ENCODE results near the gene UTY. TPM values are rescaled to one million over a fixed set of nuclear protein-coding genes. Genes with fewer than 3 reads are reported as not detected.

The UTY gene
- total and polyA plus RNA-seq, 2 donors (not counting 3 experiments of a cell fraction or from before 2014, with no cell fraction given): 4.8 to 17.9 TPM

- no peak for TF ChIP-seq POLR2A (IDR thresholded peaks at IDR 0.05; ENCODE audit: low read depth, low read length)
- TF ChIP-seq CTCF (IDR thresholded peaks at IDR 0.05; ENCODE audit: extremely low read depth in 1 of 2, insufficient read depth in 1 of 2, low read depth in 1 of 2, low read length in 2 of 2): peak; percentile 52 to 61
- TF ChIP-seq EZH2 (IDR thresholded peaks at IDR 0.05; ENCODE audit: borderline replicate concordance, low read depth, low read length, severe bottlenecking): no peak
Measured at GRCh38 chrY:13343307-13343946, 136.4 kb downstream of the UTY start.

GRCh38 chrY:13339939-13340338, 139.9 kb downstream of the UTY start:
- H3K9ac ChIP-seq (replicated peaks; ENCODE audit: extremely low read depth, insufficient read depth, low read length): no peak overlapping the region

More at GRCh38 chrY:13343307-13343946, 136.4 kb downstream of the UTY start:
- H3K4me2 ChIP-seq (ENCODE audit: insufficient read depth, low read length): no peak overlapping the region
- BruUV-seq (replicated peaks): no TSS peak
- no peaks in the 10 kb centered on the region for H3K9me1 ChIP-seq (replicated peaks; ENCODE audit: control insufficient read depth, extremely low read depth, insufficient read depth, low read length)
- FAIRE-seq (peak; percentile 61), DNase-seq (ENCODE audit: low read depth, low spot score) (peak; percentile 40)
- H2AFZ ChIP-seq (ENCODE audit: low read depth, low read length): no peak overlapping the region
- dilution Hi-C loops (cut with MboI; ENCODE audit: extremely low pct_ligation_motif_present, low sequenced_read_pairs): no loop called here
- CTCF ChIA-PET: interaction anchor here (0.5 to 2.1 kb wide), 51 partner anchors 8 to 863 kb away, joined by 3 to 25 read pairs (median 4); no protein-coding TSS in a partner anchor
- no peaks in the 10 kb centered on the region for H4K20me1 ChIP-seq (replicated peaks; ENCODE audit: control insufficient read depth, extremely low read depth, insufficient read depth, low read length)
- no peak overlapping the region for H3K4me3 ChIP-seq (replicated peaks in 1 of 3; ENCODE audit: insufficient read depth in 1 of 3, low read depth in 1 of 3, low read length in 3 of 3)
- no peaks in the 10 kb centered on the region for H3K27me3 ChIP-seq (ENCODE audit: control insufficient read depth in 2 of 2, insufficient read depth in 2 of 2, low read length in 2 of 2)
- H3K36me3 ChIP-seq (ENCODE audit: control insufficient read depth in 2 of 2, extremely low read depth in 1 of 2, insufficient read depth in 2 of 2, low read length in 2 of 2): peaks cover 0 to 2% of the 10 kb centered on the region in 2 experiments
- intact Hi-C loops (cut with micrococcal nuclease): loop anchor here (2.0 to 5.0 kb wide), 2 partner anchors 415 to 436 kb away; no protein-coding TSS in a partner anchor
- H3K27ac ChIP-seq (ENCODE audit: insufficient read depth, low read depth, low read length): no peak overlapping the region
- H3K9me3 ChIP-seq (replicated peaks; ENCODE audit: control insufficient read depth, insufficient read depth, low read length): no peaks in the 10 kb centered on the region
- H3K4me1 ChIP-seq (ENCODE audit: control insufficient read depth, extremely low read depth, insufficient read depth, low read length): no peaks in the 10 kb centered on the region
- POLR2A ChIA-PET: no interaction called here
- no peak overlapping the region for H3K9ac ChIP-seq (replicated peaks; ENCODE audit: extremely low read depth, insufficient read depth, low read length)
- no peaks in the 10 kb centered on the region for H3K79me2 ChIP-seq (ENCODE audit: control insufficient read depth, insufficient read depth, low read length)

More at GRCh38 chrY:13339939-13340338, 139.9 kb downstream of the UTY start:
- POLR2A ChIA-PET: no interaction called here
- H3K79me2 ChIP-seq (ENCODE audit: control insufficient read depth, insufficient read depth, low read length): no peaks in the 10 kb centered on the region
- dilution Hi-C loops (cut with MboI; ENCODE audit: extremely low pct_ligation_motif_present, low sequenced_read_pairs): no loop called here
- no TSS peak for BruUV-seq (replicated peaks)
- DNase-seq (ENCODE audit: low read depth, low spot score): no peak
- TF ChIP-seq MAX (IDR thresholded peaks at IDR 0.05; ENCODE audit: insufficient read depth, insufficient read length) (no peak), POLR2AphosphoS5 (IDR thresholded peaks at IDR 0.05; ENCODE audit: insufficient read depth, low read depth, low read length) (no peak), FOS (IDR thresholded peaks at IDR 0.05; ENCODE audit: borderline replicate concordance, insufficient read depth, low read length) (no peak), POLR2A (IDR thresholded peaks at IDR 0.05; ENCODE audit: low read depth, low read length) (no peak), JUN (IDR thresholded peaks at IDR 0.05; ENCODE audit: borderline replicate concordance, insufficient read depth, insufficient read length, low read depth) (no peak), EZH2 (IDR thresholded peaks at IDR 0.05; ENCODE audit: borderline replicate concordance, low read depth, low read length, severe bottlenecking) (no peak), GATA2 (IDR thresholded peaks at IDR 0.05; ENCODE audit: insufficient read depth, insufficient read length, low read depth, low read length) (no peak), MYC (IDR thresholded peaks at IDR 0.05; ENCODE audit: low read depth, low read length) (no peak), CTCF (IDR thresholded peaks at IDR 0.05; ENCODE audit: extremely low read depth in 1 of 2, insufficient read depth in 1 of 2, low read depth in 1 of 2, low read length in 2 of 2) (no peak)
- CTCF ChIA-PET: no interaction called here
- no peaks in the 10 kb centered on the region for H4K20me1 ChIP-seq (replicated peaks; ENCODE audit: control insufficient read depth, extremely low read depth, insufficient read depth, low read length)
- H3K9me1 ChIP-seq (replicated peaks; ENCODE audit: control insufficient read depth, extremely low read depth, insufficient read depth, low read length): no peaks in the 10 kb centered on the region
- H3K36me3 ChIP-seq (ENCODE audit: control insufficient read depth in 2 of 2, extremely low read depth in 1 of 2, insufficient read depth in 2 of 2, low read length in 2 of 2): peaks cover 0 to 7% of the 10 kb centered on the region in 2 experiments
- no peaks in the 10 kb centered on the region for H3K27me3 ChIP-seq (ENCODE audit: control insufficient read depth in 2 of 2, insufficient read depth in 2 of 2, low read length in 2 of 2)
- no peaks in the 10 kb centered on the region for H3K9me3 ChIP-seq (replicated peaks; ENCODE audit: control insufficient read depth, insufficient read depth, low read length)
- H3K27ac ChIP-seq (ENCODE audit: insufficient read depth, low read depth, low read length): no peak overlapping the region
- intact Hi-C loops (cut with micrococcal nuclease): loop anchor here (5.0 kb wide), 1 partner anchor 433 kb away; no protein-coding TSS in a partner anchor
- H3K4me1 ChIP-seq (ENCODE audit: control insufficient read depth, extremely low read depth, insufficient read depth, low read length): no peaks in the 10 kb centered on the region
- FAIRE-seq: no peak
- no peak overlapping the region for H3K4me2 ChIP-seq (ENCODE audit: insufficient read depth, low read length)
- no peak overlapping the region for H2AFZ ChIP-seq (ENCODE audit: low read depth, low read length)
- H3K4me3 ChIP-seq (replicated peaks in 1 of 3; ENCODE audit: insufficient read depth in 1 of 3, low read depth in 1 of 3, low read length in 3 of 3): no peak overlapping the region
